ENCODE measurements around the gene ALX4. TPM values are rescaled to one million over a fixed set of nuclear protein-coding genes. Genes with fewer than 3 reads are reported as not detected.

Gene ALX4
- polyA plus RNA-seq, 4 donors, result 0.04 TPM; not detected in 3

DNA sequence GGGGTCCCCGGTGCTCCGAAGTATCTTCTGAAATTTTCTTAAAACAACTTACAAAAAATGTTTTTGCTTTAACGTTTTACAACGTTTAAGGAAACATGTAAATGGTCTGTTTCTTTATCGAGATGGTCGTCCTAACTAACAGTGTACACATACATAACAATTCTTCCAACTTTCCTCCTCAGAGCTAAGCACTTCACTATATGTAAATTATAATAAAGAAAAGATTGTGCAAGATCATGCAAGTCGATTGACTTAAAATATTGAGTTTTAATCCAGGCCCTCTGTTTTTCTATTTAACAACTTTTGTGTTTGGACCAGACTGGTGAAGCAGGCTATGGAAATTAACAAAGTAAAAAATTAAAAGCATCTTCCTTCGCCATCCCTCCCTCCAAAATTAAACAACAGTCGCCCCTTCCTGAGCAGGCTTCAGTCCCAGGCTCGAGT is 4.9 kb downstream of the ALX4 start:
- FAIRE-seq (no peak), DNase-seq (peak in 1 of 2 donors; percentile 24)
- no peaks in the 10 kb centered on the region for H3K9me3 ChIP-seq (ENCODE audit: control insufficient read depth in 2 of 2, insufficient read depth in 1 of 2, low read depth in 1 of 2, low read length in 1 of 2)
- peaks cover 26 to 94% (median 70%) of the 10 kb centered on the region in 3 donors for H3K27me3 ChIP-seq (ENCODE audit: control insufficient read depth in 3 of 3, insufficient read depth in 3 of 3, low read length in 3 of 3)
- peaks cover 0 to 13% (median 3%) of the 10 kb centered on the region in 3 donors for H3K4me1 ChIP-seq (ENCODE audit: control insufficient read depth in 3 of 3, insufficient read depth in 2 of 3, low read depth in 1 of 3, low read length in 2 of 3)
- H3K36me3 ChIP-seq (ENCODE audit: control insufficient read depth in 3 of 3, insufficient read depth in 2 of 3, low read depth in 1 of 3, low read length in 3 of 3), result no peaks in the 10 kb centered on the region
- WGBS, 3 donors, result 5 to 8% (median 7%) methylated on average over 10 of the region's 10 CpGs
- peak overlapping the region in 2 of 3 donors; percentile 51 to 67 for H3K4me3 ChIP-seq (ENCODE audit: low read depth in 1 of 3, low read length in 3 of 3)
- H3K27ac ChIP-seq (ENCODE audit: low read depth in 1 of 3, low read length in 2 of 3), result no peak overlapping the region

DNA sequence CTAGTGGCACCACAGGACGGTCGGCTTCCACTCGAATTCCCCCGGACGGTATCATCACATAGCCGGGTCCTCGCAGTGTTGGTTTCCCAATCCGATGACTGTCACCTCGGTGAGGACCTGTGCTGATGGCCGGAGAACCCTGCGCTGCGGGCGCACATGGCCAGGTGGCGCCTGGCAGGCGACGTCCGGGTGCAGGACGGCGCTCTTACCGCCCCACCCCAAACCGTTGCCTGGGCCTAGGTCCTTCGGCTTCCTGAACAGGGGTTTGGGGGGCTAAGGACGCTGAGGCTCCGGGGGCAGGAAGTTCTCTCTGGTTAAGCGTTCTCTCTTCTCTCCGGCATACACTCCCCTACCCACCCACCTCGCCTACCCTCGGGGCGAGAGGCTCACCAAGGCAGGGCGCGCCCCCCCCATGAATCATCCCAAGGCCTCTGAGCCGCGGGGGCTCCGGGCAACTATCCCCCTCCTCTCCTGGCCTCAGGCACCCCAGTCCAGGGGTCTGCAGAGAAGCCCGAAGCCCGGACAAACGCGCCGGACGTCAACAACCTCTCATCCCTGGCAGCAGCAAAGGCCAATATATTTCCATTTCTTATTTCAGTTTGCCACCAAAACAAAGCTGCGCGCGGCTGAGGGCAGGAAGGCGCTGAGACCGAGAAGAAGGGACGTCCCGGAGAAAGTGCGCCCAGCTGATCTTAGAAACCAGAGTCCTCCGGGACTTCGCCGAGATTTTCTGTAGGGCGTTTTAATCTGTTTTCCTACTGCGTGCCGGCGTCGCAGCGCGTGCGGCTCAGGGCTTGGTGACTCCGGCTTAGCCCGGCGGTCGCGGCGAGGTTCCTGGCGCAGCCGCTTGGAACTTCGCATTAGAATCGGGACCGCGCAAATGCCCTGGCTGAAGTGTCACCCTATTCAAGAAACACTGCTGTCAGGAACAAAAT is 5.6 kb downstream of the ALX4 start:
- Histone ChIP-seq H3K4me3 (ENCODE audit: low read depth in 1 of 3, low read length in 3 of 3) (peak overlapping the region in 1 of 3 donors; percentile 29), H3K27ac (ENCODE audit: low read depth in 1 of 3, low read length in 2 of 3) (no peak overlapping the region), H3K27me3 (ENCODE audit: control insufficient read depth in 3 of 3, insufficient read depth in 3 of 3, low read length in 3 of 3) (peaks cover 23 to 89% (median 64%) of the 10 kb centered on the region in 3 donors), H3K4me1 (ENCODE audit: control insufficient read depth in 3 of 3, insufficient read depth in 2 of 3, low read depth in 1 of 3, low read length in 2 of 3) (peaks cover 0 to 13% (median 3%) of the 10 kb centered on the region in 3 donors), H3K36me3 (ENCODE audit: control insufficient read depth in 3 of 3, insufficient read depth in 2 of 3, low read depth in 1 of 3, low read length in 3 of 3) (no peaks in the 10 kb centered on the region), H3K9me3 (ENCODE audit: control insufficient read depth in 2 of 2, insufficient read depth in 1 of 2, low read depth in 1 of 2, low read length in 1 of 2) (no peaks in the 10 kb centered on the region)
- FAIRE-seq, result no peak
- DNase-seq, result peak in 1 of 2 donors; percentile 46
- WGBS, 3 donors, result 2 to 7% (median 6%) methylated on average over 66 to 71 of the region's 71 CpGs

DNA sequence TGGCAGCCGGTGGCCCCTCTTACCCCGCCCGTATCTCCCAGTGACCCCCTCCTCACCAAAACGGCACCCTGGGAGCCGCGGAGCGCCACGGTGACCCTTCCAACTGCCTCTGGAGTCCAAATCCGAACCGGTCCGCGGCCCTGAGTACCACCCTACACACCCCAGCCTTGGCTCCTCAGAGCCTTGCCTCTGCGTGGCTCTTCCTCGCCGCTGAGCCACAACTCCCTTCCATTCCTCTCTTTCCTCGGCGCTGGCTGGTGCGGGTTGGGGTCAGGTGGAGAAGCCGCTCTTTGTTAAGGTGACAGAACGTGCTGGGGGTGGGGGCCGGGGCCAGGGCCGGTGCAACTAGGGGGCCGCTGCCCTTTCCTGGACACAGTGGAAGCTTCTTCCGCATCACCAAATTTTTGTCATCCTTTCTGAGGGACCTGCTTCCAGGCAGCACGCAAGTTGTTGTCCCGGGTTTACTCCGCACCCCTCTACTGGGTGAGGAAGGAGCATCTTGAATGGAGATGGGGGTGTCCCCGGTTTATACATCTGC is 6.5 kb downstream of the ALX4 start:
- H3K27me3 ChIP-seq (ENCODE audit: control insufficient read depth in 3 of 3, insufficient read depth in 3 of 3, low read length in 3 of 3), result peaks cover 23 to 86% (median 57%) of the 10 kb centered on the region in 3 donors
- H3K9me3 ChIP-seq (ENCODE audit: control insufficient read depth in 2 of 2, insufficient read depth in 1 of 2, low read depth in 1 of 2, low read length in 1 of 2), result no peaks in the 10 kb centered on the region
- DNase-seq (no peak), FAIRE-seq (no peak)
- no peak overlapping the region for H3K27ac ChIP-seq (ENCODE audit: low read depth in 1 of 3, low read length in 2 of 3)
- 9 to 15% (median 13%) methylated on average over 28 of the region's 28 CpGs for WGBS, 3 donors
- peaks cover 0 to 13% (median 3%) of the 10 kb centered on the region in 3 donors for H3K4me1 ChIP-seq (ENCODE audit: control insufficient read depth in 3 of 3, insufficient read depth in 2 of 3, low read depth in 1 of 3, low read length in 2 of 3)
- H3K4me3 ChIP-seq (ENCODE audit: low read depth in 1 of 3, low read length in 3 of 3), result no peak overlapping the region
- H3K36me3 ChIP-seq (ENCODE audit: control insufficient read depth in 3 of 3, insufficient read depth in 2 of 3, low read depth in 1 of 3, low read length in 3 of 3), result no peaks in the 10 kb centered on the region

DNA sequence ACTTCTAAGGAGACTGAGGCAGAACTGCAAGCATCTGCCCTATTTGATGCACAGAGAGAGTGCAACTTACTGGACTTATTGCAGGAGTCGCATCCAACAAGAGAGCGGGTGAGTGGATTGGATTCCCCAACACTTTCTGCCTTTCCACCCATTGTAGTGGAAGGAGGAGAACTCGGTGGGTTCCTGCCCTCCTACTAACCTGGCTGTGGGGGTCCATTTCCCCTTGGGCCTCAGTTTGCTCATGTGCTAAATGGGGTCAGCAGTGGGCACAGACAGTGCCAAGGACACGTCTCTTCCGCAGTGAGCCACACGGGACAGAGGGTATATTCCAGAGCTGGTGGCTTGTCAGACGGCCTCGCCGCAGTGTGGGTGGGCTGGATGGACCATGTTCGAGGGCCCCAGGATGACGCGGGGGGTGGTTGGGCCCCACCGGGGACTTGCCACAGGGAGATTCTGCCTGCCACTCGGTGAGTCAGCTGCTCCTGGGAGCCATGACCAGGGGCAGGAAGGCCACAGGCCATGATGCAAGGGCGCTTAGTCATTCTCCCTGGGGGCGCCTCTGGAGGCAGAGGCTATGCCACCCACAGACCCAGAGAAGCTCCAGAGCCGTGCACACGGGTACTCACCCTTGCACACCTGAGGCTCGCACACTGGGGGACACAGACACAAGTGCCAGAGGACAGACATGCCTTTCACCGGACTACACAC is 8.2 kb downstream of the ALX4 start:
- no peak overlapping the region for H3K4me3 ChIP-seq (ENCODE audit: low read depth in 1 of 3, low read length in 3 of 3)
- WGBS, 3 donors, result 80 to 83% (median 81%) methylated on average over 20 of the region's 20 CpGs
- DNase-seq (no peak), FAIRE-seq (no peak)
- H3K4me1 ChIP-seq (ENCODE audit: control insufficient read depth in 3 of 3, insufficient read depth in 2 of 3, low read depth in 1 of 3, low read length in 2 of 3), result peaks cover 0 to 13% (median 3%) of the 10 kb centered on the region in 3 donors
- H3K36me3 ChIP-seq (ENCODE audit: control insufficient read depth in 3 of 3, insufficient read depth in 2 of 3, low read depth in 1 of 3, low read length in 3 of 3), result no peaks in the 10 kb centered on the region
- peaks cover 12 to 77% (median 43%) of the 10 kb centered on the region in 3 donors for H3K27me3 ChIP-seq (ENCODE audit: control insufficient read depth in 3 of 3, insufficient read depth in 3 of 3, low read length in 3 of 3)
- H3K9me3 ChIP-seq (ENCODE audit: control insufficient read depth in 2 of 2, insufficient read depth in 1 of 2, low read depth in 1 of 2, low read length in 1 of 2), result no peaks in the 10 kb centered on the region
- H3K27ac ChIP-seq (ENCODE audit: low read depth in 1 of 3, low read length in 2 of 3), result no peak overlapping the region

DNA sequence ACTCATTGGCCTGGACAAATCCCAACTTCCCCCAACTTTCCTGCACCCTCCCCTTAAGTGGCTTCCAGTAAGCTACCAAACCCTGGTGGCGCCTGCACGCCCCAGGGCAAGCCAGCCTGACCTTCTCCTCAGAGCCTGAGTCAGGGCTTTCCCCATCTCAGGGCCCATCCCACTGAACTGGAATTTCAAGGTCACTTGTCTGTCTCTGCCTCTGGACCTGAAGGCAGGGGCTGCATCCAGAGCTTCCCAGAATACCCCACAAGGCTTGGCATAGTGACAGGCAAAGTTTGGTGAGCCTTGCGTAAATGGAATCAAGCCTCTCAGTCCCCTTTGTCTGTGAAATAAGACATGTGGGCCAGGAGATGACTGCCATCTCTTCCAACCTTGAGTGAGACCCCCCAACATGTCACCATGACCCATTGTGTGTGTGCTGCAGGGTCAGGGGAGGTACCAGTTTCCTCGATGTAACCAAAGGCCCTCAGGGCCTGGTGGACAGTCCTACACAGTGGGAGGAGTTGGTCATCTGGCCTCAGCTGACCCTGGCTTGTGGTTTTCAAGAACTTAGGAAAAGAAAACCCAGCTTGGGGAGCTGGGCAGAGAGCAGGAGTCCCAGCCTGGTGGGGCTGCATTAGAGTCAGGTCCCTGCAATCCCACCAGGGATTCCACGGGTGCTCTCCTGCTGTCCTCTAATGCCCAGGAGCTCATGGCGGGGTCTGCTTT is 8.9 kb downstream of the ALX4 start:
- no peak overlapping the region for H3K4me3 ChIP-seq (ENCODE audit: low read depth in 1 of 3, low read length in 3 of 3)
- H3K9me3 ChIP-seq (ENCODE audit: control insufficient read depth in 2 of 2, insufficient read depth in 1 of 2, low read depth in 1 of 2, low read length in 1 of 2), result no peaks in the 10 kb centered on the region
- WGBS, 3 donors, result 67 to 79% (median 78%) methylated on average over 6 of the region's 6 CpGs
- DNase-seq, result no peak
- no peak overlapping the region for H3K27ac ChIP-seq (ENCODE audit: low read depth in 1 of 3, low read length in 2 of 3)
- H3K4me1 ChIP-seq (ENCODE audit: control insufficient read depth in 3 of 3, insufficient read depth in 2 of 3, low read depth in 1 of 3, low read length in 2 of 3), result peaks cover 0 to 9% (median 3%) of the 10 kb centered on the region in 3 donors
- no peak for FAIRE-seq
- no peaks in the 10 kb centered on the region for H3K36me3 ChIP-seq (ENCODE audit: control insufficient read depth in 3 of 3, insufficient read depth in 2 of 3, low read depth in 1 of 3, low read length in 3 of 3)
- peaks cover 12 to 69% (median 36%) of the 10 kb centered on the region in 3 donors for H3K27me3 ChIP-seq (ENCODE audit: control insufficient read depth in 3 of 3, insufficient read depth in 3 of 3, low read length in 3 of 3)

DNA sequence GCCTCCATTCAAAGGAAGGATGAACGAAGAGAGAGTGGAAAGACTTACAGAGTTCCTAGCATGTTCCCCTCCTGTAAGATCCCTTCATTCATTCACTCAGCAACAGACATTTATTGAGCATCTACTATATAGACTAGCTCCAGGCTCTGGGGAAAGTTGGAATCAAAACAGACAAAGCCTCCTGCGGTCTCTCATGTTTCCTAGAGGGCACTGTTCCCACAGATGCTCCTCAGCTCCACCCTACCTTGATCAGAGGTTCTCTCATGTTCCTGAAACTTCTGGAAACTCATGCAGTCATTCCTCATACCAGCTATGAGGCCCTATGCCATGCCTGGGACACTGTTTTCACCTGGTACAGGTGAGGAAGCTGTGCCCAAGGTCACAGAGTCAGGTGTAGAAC is 11.1 kb downstream of the ALX4 start:
- H3K9me3 ChIP-seq (ENCODE audit: control insufficient read depth in 2 of 2, insufficient read depth in 1 of 2, low read depth in 1 of 2, low read length in 1 of 2), result no peaks in the 10 kb centered on the region
- FAIRE-seq (no peak), DNase-seq (no peak)
- no peaks in the 10 kb centered on the region for H3K4me1 ChIP-seq (ENCODE audit: control insufficient read depth in 3 of 3, insufficient read depth in 2 of 3, low read depth in 1 of 3, low read length in 2 of 3)
- peaks cover 12 to 54% (median 19%) of the 10 kb centered on the region in 3 donors for H3K27me3 ChIP-seq (ENCODE audit: control insufficient read depth in 3 of 3, insufficient read depth in 3 of 3, low read length in 3 of 3)
- WGBS, 3 donors, result 59 to 83% (median 70%) methylated on average over 2 of the region's 2 CpGs
- no peak overlapping the region for H3K4me3 ChIP-seq (ENCODE audit: low read depth in 1 of 3, low read length in 3 of 3)
- no peaks in the 10 kb centered on the region for H3K36me3 ChIP-seq (ENCODE audit: control insufficient read depth in 3 of 3, insufficient read depth in 2 of 3, low read depth in 1 of 3, low read length in 3 of 3)
- H3K27ac ChIP-seq (ENCODE audit: low read depth in 1 of 3, low read length in 2 of 3), result no peak overlapping the region

DNA sequence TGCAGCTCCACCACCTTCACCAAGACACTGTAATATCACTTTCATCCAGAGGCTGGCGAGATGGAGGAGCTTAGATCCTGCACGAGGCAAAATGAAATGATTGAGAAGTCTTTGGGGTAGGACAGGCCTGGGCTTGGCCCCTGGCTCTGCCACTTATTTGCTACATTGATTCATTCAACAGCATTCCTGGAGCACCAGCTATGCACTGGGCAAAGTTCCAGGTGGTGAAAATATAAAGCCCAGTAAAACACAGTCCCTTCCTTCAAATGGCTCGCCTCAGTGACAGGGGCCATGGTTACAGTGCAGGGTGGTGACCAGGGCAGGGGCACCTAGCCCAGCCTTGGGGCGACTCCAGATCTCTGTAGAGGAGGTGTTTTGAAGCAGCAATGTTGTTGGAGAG is 19.7 kb downstream of the ALX4 start:
- H3K4me1 ChIP-seq (ENCODE audit: control insufficient read depth in 3 of 3, insufficient read depth in 2 of 3, low read depth in 1 of 3, low read length in 2 of 3), result no peaks in the 10 kb centered on the region

DNA sequence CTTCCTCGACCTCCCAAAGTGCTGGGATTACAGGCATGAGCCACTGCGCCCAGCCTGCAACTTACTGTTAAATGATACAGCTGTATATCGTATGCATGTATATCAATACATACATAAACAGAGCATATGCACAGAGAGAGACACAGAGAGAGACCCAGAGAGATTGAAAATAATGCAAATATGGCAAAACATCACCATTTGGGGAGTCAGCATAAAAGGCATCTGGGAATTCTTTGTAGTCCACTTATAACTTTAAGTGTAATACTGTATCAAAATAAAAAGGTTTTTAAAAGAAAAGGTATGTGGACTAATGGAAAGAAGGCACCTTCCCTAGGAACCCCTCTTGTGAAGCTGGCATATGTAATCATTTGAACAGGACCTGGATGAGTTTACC is 21.8 kb downstream of the ALX4 start:
- H3K4me3 ChIP-seq (ENCODE audit: low read depth in 1 of 3, low read length in 3 of 3), result no peak overlapping the region
- H3K27ac ChIP-seq (ENCODE audit: low read depth in 1 of 3, low read length in 2 of 3), result no peak overlapping the region
- no peak for FAIRE-seq
- no peaks in the 10 kb centered on the region for H3K36me3 ChIP-seq (ENCODE audit: control insufficient read depth in 3 of 3, insufficient read depth in 2 of 3, low read depth in 1 of 3, low read length in 3 of 3)
- no peak for DNase-seq
- H3K4me1 ChIP-seq (ENCODE audit: control insufficient read depth in 3 of 3, insufficient read depth in 2 of 3, low read depth in 1 of 3, low read length in 2 of 3), result no peaks in the 10 kb centered on the region
- H3K9me3 ChIP-seq (ENCODE audit: control insufficient read depth in 2 of 2, insufficient read depth in 1 of 2, low read depth in 1 of 2, low read length in 1 of 2), result no peaks in the 10 kb centered on the region
- WGBS, 3 donors, result 69 to 83% (median 77%) methylated on average over 3 of the region's 3 CpGs
- peaks cover 0 to 3% (median 0%) of the 10 kb centered on the region in 3 donors for H3K27me3 ChIP-seq (ENCODE audit: control insufficient read depth in 3 of 3, insufficient read depth in 3 of 3, low read length in 3 of 3)

More for the DNA sequence above, 19.7 kb downstream of the ALX4 start:
- no peak overlapping the region for H3K27ac ChIP-seq (ENCODE audit: low read depth in 1 of 3, low read length in 2 of 3)
- DNase-seq (no peak), FAIRE-seq (no peak)
- H3K4me3 ChIP-seq (ENCODE audit: low read depth in 1 of 3, low read length in 3 of 3), result no peak overlapping the region
- no peaks in the 10 kb centered on the region for H3K9me3 ChIP-seq (ENCODE audit: control insufficient read depth in 2 of 2, insufficient read depth in 1 of 2, low read depth in 1 of 2, low read length in 1 of 2)
- 64 to 68% (median 65%) methylated on average over 4 of the region's 4 CpGs for whole genome bisulfite sequencing, 3 donors
- H3K36me3 ChIP-seq (ENCODE audit: control insufficient read depth in 3 of 3, insufficient read depth in 2 of 3, low read depth in 1 of 3, low read length in 3 of 3), result no peaks in the 10 kb centered on the region
- H3K27me3 ChIP-seq (ENCODE audit: control insufficient read depth in 3 of 3, insufficient read depth in 3 of 3, low read length in 3 of 3), result peaks cover 0 to 6% (median 0%) of the 10 kb centered on the region in 3 donors
